GM19372 (cell line): ENCODE measurements around the gene TRPM6.
"Not testable (repeated sequence)": the region's sequence is repeated elsewhere in the genome, so short reads cannot be mapped to it uniquely, and the experiment has no call there.

Experiments
- ATAC-seq: cut with Tn5 transposase; IDR thresholded peaks from one replicate; pipeline ENCODE4 v1.9.1; 2021; ENCODE audit warnings: mild to moderate bottlenecking, low read depth, moderate library complexity; ENCODE audit not compliant: unreplicated experiment

The TRPM6 gene, protein sequence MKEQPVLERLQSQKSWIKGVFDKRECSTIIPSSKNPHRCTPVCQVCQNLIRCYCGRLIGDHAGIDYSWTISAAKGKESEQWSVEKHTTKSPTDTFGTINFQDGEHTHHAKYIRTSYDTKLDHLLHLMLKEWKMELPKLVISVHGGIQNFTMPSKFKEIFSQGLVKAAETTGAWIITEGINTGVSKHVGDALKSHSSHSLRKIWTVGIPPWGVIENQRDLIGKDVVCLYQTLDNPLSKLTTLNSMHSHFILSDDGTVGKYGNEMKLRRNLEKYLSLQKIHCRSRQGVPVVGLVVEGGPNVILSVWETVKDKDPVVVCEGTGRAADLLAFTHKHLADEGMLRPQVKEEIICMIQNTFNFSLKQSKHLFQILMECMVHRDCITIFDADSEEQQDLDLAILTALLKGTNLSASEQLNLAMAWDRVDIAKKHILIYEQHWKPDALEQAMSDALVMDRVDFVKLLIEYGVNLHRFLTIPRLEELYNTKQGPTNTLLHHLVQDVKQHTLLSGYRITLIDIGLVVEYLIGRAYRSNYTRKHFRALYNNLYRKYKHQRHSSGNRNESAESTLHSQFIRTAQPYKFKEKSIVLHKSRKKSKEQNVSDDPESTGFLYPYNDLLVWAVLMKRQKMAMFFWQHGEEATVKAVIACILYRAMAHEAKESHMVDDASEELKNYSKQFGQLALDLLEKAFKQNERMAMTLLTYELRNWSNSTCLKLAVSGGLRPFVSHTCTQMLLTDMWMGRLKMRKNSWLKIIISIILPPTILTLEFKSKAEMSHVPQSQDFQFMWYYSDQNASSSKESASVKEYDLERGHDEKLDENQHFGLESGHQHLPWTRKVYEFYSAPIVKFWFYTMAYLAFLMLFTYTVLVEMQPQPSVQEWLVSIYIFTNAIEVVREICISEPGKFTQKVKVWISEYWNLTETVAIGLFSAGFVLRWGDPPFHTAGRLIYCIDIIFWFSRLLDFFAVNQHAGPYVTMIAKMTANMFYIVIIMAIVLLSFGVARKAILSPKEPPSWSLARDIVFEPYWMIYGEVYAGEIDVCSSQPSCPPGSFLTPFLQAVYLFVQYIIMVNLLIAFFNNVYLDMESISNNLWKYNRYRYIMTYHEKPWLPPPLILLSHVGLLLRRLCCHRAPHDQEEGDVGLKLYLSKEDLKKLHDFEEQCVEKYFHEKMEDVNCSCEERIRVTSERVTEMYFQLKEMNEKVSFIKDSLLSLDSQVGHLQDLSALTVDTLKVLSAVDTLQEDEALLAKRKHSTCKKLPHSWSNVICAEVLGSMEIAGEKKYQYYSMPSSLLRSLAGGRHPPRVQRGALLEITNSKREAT (N-terminal part only)

GRCh38 chr9:74887041-74887980 lies at the start of gene TRPM6:
Gene TRPM6, minus strand, starts transcription at chr9:74887921. Its CDS starts 65 bp downstream, at chr9:74887856.
- ATAC-seq, result no peak

GRCh38 chr9:74935008-74935407 lies 47.3 kb upstream of the TRPM6 start:
- ATAC-seq, result no peak

DNA sequence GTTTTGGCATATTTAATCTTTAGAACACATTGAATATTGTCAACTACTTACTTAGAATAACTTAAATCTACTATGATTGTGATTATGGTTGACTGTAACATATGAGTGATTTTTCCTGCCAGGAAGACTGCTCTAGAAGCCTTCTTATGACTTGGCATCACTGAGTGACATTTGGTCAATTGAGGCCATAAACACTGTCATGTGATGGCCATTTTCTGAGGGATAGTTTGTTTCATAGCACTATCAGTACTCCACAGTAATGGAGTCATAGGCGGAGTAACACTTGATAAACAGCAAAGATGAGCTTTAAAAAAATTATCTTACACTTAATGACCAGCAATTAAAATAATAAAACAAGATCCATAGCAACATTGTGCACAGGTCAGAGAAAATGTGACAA lies 34.0 kb upstream of the TRPM6 start:
- no peak for ATAC-seq

DNA sequence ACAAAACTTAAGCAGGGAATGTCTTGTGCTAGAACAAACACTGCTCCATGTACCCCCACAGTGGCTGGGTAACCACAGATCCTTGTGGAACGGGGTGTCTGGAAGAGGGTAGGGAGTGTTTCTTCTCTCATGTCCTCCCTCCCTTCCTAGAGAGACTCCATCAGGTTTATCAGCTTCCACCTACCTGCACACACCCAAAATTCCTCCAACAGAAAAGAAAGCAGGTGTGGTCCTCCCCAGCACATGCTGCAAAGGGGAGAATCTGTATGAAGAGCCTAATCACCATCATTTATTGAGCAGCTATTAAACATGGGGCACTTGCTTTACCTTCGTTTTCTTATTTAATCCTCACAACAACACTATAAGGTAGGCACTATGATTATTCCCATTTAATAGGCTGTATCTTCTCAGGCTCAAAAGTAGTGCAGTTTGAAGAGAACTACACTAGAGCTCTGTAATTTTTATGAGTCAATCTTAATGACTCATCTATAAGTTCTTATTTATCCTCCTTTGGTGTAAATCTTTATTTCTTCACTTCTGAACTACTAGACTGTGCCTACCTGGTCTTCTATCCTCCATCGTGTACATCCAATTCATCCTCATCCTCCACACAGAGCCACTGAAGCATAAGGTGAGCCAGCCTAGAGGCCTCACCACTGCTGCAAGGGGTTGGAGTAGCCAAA lies 33.4 kb upstream of the TRPM6 start:
- no peak for ATAC-seq

GRCh38 chr9:74910036-74910435 lies 22.3 kb upstream of the TRPM6 start:
- ATAC-seq, result no peak

GRCh38 chr9:74908665-74909064 lies 20.9 kb upstream of the TRPM6 start:
- ATAC-seq, result no peak

GRCh38 chr9:74907085-74907484 lies 19.4 kb upstream of the TRPM6 start:
- ATAC-seq, result no peak

DNA sequence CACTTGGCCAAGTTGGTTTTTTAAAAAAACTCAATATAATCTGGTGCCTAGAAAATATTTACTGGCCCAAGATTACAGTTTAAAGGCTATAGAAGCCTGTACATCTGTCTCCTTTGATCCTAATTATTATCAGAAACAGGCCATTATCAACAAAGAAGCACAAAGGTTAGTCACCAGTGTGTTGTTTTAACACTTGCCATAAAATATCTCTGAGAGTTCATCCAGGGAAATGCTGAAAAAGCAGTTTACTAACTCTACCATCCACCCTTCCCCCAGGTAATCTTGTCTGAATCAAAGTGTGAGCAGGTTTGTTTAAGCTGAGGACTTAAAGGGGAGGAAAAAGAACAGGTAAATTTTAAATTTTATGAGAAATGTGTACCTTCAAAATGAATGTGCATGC lies 13.3 kb upstream of the TRPM6 start:
- no peak for ATAC-seq

DNA sequence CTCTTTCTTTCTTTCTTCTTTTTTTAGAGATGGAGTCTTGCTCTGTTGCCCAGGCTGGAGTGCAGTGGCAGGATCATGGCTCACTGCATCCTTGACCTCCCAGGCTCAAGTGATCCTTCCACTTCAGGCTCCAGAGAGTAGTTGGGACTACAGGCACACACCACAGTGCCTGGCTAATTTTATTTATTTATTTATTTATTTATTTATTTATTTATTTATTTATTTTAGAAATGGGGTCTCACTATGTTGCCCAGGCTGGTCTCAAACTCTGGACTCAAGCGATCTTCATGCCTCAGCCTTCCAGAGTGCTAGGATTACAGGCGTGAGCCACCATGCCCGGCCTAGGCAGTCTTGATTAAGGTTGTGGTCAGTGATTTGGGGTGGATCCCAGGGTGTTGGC lies 728 bp upstream of the TRPM6 start:
- not testable (repeated sequence) for ATAC-seq

- no peak for ATAC-seq
These were observed 255 bp upstream of the TRPM6 start for GRCh38 chr9:74887981-74888370.

DNA sequence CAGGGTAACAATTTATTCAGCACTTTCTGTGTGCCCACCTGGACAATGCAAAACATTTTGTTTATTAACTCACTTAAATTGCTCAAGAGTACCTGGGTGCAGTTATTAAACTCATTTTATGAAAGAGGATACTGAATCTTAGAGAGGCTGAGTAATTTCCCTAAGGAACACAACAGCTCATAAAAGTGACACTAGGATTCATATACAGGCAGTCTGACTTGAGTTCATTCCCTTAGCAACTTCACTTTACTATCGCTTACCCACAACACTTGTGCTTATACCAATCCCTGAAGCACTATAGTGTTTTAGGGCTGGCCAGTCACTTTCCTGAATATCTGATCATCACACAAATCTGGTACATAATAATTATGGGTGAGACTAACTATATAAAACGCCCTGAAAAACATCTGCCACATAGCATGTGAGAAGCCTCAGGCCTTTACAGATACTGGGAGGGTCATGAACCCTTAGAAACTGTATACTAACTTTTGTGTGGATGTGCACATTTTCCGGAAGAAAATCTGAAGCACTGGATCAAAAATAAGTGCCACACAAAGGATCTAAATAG lies 11.3 kb downstream of the TRPM6 start:
- no peak for ATAC-seq

- no peak for ATAC-seq
These were observed 12.1 kb downstream of the TRPM6 start for GRCh38 chr9:74875656-74876055.

DNA sequence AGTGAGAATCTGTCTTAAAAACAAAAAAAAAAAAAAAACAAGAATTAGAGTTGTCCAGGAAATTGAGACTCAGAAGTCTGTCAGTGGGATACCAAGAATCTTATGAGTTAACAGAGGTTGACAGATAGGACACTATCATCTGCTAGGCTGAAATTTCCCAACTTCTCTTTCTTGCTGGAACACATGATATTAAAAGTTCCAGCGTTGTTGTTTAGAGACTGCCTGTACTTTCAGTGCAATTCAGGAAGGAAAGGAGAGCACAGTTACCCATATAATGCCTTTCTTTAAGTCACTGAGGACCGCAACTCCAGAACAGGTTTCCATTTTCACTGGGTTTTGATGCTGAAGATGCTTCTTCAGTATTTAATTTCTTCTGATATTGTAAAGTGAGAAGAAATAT lies 13.5 kb downstream of the TRPM6 start:
- no peak for ATAC-seq

DNA sequence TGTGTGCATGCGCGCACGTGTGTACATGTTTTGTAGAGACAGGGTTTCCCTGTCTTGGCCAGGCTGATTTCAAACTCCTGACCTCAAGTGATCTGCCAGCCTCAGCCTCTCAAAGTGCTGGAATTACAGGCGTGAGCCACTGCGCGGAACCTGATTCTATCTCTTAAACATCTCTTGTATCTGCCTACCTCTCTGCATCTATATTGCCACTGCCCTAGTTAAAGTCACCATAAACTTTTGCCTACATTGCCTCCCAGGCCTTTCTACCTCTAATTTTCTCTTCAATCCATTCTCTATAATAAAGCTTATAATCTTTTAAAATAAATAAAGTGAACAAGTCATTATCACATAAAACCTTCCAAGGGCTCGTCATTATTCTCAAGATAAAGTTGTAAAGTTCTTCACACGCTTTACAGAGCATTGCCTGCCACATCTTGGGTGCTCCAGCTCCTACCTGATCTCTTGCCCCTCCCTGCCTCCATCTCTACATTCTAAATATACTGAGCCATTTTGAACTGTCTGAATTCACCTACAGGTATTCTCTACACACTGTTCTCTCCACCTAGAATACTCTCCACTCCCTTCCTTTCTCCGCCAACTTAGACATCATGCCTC lies 15.0 kb downstream of the TRPM6 start:
- ATAC-seq, result no peak

DNA sequence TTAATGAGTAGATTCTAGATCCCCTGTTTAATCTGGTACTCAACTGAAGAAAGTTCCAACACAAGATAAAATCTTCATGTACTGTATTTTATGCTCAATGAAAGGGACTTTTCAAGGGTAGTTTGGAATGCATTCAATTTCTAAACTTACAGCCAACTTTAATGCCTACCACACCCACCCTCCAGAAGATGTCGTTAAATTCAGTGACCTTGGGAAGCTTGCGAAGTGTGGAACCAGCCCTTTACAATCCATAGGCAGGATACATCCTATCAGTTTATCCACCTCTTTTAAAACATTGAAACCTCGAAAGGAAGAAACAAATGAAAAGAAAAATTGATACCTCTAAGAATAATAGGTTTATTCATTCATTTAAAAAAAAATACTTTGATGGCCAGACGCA lies 20.2 kb downstream of the TRPM6 start:
- ATAC-seq, result no peak

DNA sequence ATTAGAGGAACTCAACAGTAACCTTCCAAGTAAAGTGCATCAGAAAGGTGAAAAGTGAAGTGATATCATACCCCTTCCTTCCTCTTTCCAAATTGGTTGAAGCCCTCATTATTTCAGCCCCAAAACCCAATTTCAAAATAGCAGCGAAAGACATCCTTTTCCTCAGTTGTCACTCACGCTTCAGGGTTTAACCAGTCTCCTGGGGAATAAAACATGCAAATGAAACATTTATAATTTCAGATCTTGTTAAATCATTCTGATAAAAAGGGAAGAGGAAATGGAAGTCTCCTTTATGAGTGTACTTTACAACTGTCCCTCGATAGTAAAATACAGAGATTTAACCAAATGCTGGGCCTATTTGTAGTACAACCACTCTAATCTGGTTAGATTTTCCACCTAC lies 22.5 kb downstream of the TRPM6 start:
- no peak for ATAC-seq

GRCh38 chr9:74861773-74862474 lies 25.8 kb downstream of the TRPM6 start:
- ATAC-seq, result no peak

- ATAC-seq, result no peak
These were observed 26.6 kb downstream of the TRPM6 start for GRCh38 chr9:74861071-74861470.
